ENCODE data around the gene CD160.
"Not testable (repeated sequence)": the region's sequence is repeated elsewhere in the genome, so short reads cannot be mapped to it uniquely, and the experiment has no call there.

The CD160 gene, protein sequence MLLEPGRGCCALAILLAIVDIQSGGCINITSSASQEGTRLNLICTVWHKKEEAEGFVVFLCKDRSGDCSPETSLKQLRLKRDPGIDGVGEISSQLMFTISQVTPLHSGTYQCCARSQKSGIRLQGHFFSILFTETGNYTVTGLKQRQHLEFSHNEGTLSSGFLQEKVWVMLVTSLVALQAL

DNA sequence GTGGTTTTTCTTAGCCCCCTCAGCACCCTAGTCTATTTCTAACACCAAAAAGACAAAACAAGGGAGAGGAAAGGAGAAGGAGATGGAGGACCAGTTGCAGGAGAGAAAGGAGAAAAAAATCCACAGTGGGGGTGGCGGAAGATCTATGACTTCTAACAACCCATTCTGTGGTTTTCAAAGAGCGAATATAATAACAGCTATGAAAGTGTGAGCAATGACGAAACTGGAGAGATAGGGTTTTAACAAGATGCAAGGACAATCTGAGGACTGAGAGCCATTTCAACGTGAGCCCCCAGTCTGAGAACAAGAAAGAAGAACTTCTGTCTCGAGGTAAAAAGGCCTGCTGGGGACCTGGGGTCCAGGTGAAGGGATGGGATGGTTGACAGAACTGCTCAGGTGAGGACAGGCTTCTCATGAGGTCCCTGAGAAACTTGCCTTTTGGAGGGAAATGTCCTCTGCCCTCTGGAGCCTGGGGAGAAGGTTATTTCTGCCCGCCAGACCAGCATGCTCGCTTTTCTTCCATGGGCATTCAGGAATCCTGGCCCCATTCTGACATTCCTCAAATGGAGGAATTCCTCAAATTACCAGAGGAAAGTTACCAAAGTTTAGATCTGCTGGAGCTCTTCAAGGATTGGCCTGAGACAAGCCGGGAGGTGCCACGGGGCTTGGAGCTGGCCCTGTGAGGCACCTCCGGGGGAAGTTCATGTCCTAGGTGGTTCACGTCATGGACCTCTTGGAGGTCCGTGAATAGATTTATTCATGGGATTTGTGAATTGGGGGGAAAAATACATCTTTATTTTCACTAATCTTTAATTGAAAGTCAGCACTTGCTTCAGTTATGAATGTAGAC lies at the start of gene CD160:
TSS of gene CD160 (plus strand) at position 270 of the 850 bp plus-strand sequence. CDS start 8,829 bp downstream, outside the sequence.
- no peak for DNase-seq

DNA sequence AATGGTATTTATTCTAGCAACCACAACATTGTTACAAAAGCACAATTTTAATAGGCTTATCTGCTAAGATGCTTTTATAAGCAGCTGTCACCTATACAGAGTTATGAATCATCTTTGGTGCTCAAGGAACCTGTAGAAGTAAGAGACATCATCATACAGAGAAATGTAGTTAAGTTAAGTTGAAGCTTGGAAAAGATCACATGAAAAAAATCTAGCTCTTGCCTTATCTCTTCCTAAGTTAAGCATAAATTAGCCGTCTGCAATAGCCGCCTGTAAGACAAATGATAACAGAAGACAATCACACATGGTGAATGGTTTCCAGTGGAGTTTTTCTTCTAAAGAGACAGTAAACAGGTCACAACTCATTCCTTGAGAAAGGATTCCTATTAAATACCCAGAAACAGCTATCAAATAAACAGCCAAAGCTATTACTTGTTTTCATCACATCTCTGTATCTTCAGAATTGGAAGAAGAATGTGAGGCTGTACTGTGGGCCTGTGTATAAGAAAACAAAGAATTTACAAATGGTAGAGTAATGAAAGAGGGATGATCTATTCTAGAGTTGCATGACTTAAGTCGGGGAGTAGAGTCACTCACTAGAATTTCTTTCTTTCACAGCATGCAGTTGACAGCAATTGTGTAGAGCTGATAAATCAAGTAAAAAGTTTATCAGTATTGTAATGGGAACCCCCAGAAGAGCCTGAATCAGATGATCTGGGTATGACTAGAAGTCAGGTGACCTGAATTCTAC lies 48.1 kb upstream of the CD160 start:
- DNase-seq = not testable (repeated sequence)

DNA sequence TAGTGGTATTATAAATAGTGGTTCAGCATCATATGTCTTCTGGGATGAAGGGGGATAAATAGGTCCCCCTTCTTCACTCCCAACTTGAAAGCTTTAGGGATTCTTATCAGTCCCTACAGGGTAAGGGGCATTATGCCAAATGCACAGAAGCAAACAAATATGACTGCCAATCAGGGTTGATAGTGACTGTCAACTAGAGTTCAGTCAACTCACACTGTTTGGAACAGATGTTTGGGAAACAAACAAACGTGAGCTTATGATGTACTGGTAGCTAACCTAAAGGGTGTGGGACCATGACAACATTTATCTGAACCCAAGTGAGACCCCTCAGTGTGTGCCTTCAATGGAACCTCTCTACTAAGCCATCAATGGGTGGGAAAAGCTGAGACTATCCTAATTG lies 46.1 kb upstream of the CD160 start:
- DNase-seq = not testable (repeated sequence)

DNA sequence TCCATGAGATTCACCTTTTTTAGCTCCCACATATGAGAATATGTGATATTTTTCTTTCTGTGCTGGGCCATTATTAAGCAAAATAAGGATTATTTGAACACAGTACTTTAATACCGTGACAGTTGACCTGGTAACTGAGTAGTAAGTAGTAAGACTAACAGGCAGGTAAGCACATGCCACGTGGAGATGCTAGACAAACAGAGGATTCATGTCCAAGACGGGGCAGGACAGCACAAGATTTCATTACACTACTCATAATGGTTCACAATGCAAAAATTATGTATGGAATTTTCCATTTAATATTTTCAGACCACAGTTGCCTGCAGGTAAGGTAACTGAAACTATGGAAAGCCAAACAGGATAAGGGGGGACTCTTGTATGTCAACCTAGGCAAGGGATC lies 34.4 kb upstream of the CD160 start:
- DNase-seq = not testable (repeated sequence)

DNA sequence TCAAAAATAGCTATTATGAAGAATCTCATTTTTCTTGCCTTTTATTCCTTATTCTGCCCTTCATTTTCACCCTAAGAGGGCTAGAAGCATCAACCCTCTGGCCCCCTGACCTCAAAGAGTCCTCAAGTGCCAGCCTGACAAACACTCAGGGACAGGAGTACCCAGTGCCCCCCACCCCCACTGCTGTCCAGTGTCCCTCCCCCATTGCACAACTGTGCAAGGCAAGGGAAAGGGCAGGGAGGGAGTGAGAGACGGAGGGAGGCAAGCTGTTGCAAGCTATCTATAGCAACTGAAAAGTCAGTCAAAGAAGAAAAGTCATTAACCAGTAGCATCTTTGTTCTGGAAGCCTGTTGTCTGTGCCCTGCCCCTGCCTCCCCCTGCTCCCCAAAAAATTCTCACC lies 33.2 kb upstream of the CD160 start:
- not testable (repeated sequence) for DNase-seq

GRCh38 chr1:145688328-145688727 lies 31.0 kb upstream of the CD160 start:
- no peak for DNase-seq

DNA sequence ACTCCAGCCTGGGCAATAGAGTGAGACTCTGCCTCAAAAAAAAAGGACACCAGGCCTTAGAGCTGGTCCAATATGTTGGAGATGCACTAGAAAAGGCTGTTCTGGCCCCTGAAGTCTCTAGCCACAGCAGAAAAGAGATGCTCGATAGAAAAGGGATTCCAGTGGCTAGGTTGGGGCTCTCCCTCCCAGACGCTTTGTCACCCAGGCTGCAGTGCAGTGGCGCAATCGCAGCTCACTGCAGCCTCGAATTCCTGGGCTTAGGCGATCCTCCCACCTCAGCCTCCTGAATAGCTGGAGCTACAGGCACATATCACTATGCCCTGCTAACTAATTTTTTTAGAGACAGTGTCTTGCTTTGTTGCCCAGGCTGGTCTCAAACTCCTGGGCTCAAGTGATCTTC lies 30.4 kb upstream of the CD160 start:
- DNase-seq = no peak

DNA sequence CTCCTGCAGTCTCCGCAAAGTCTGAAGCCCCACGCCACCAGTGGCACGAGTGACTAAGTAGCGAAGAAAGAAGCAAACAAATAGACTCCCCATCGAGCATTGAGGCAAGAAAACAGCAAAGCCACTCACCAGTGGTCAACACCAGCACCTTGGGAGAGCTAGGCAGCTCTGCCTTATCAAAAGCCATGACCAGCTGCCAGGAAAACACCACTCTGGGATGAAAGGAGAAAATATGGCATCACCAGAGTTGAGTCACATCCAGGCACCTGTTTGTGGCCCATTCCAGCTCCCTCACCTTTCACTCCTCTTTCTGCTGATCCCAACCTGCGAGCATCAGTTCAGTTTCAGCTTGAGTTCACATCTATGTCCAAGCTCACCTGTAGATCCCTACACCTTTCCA lies 29.4 kb upstream of the CD160 start:
- DNase-seq = no peak

GRCh38 chr1:145690587-145691558 lies 28.4 kb upstream of the CD160 start:
- DNase-seq = peak in 1 of 2 experiments; percentile 10

- DNase-seq = no peak
Observed at GRCh38 chr1:145692785-145693443, 26.4 kb upstream of the CD160 start.

DNA sequence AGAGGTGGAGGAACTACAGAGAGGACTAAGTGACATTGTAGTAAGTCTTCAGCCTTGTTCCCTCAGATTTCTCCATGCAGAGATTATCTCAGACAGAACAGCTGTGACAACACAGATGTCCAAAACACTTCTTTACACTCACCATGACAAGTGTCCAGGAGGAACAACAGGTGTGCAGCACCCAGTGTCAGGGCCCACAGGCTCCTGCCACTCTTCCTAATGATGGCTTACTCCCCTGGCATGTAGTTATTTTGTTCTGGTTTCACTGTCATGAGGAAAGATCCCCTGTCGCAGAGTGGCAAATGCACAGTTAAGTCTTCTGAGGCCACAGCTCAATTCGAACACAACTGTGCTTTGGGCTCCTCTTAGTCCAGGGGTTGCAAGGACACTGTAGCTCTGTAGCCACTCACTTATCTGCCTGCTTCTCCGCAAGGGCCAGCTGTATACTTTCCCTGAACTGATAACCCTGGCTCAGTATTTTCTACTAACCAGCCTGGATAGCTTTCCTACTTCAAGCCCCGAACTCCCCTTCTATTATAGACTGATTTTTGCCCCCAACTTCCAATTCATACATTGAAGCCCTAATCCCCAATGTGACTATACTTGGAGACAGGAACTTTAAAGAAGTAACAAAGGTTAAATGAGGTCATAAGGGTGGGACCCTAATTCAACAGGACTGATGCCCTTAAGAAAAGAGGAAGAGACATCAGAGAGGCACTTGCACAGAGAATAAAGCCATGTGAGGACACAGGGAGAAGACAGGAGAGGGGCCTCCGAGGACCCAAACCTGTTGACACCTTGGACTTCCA lies 23.3 kb upstream of the CD160 start:
- peak; percentile 27 to 44 for DNase-seq

- no peak for DNase-seq
Observed at GRCh38 chr1:145696630-145696960, 22.7 kb upstream of the CD160 start.

DNA sequence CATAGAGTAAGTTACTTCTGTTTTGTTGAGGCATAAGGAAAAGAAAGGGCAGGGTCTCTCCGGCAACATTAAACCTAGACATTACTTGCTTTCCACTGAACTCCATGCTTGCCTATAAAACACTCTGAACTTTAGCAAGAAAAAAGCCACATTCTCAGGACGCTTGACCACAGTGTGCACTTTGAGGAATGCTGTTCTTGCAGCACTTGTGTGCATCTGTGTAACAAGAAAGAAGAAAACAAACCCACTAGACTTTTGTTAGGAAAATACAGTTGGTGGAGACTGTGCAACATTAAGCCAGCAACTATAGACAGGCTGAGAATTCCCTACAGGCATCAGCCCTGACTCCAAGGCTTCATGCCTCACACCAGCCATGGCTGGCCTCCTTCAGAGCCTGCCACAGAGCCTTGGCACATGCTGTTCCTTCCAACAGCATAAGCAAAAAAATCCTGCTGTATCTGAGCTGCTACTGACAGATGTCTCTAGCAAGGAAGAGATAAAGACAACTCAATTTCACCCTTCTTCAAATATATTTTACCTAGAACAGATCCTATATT lies 17.9 kb upstream of the CD160 start:
- no peak for DNase-seq

DNA sequence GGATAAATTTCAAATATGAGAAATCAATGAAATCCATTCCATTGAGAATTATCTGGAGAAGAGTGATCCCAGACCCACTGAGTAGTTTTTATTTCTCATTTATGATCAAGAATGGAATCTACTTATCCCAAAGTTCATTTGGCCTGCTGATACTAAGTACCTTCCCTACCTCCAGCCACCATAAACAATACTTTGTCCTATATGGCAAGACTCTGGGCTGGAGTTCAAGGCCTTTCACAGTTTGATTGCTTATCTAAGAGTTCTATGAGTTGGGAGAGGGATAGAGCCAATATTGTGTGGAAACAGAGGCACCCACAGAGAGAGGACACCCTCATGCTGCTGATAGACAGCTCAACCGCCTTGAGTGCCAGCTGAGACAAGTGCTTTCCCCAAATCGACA lies 17.2 kb upstream of the CD160 start:
- no peak for DNase-seq

GRCh38 chr1:145702826-145703225 lies 16.5 kb upstream of the CD160 start:
- no peak for DNase-seq

DNA sequence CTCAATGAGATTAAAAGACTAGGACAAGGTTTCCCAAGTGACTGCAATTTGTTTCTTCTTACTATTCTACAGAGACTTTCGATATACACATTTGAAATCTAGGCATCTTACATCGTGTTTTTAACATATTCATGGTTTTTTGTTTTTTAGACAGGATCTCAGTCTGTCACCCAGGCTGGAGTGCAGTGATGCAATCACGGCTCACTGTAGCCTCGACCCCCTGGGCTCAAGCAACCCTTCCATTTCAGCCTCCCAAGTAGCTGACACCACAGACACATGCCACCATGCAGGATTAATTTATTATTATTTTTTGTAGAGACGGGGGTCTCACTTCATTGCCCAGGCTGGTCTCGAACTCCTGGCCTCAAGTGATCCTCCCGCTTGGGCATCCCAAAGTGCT lies 13.7 kb upstream of the CD160 start:
- DNase-seq = no peak

- no peak for DNase-seq
Observed at GRCh38 chr1:145706086-145706664, 13.1 kb upstream of the CD160 start.

- DNase-seq = no peak
Observed at GRCh38 chr1:145707183-145707867, 12.0 kb upstream of the CD160 start, which contains the start of gene PDZK1. PDZK1 (minus strand) TSS chr1:145707368; CDS start chr1:145688021, 19,347 bp downstream.

DNA sequence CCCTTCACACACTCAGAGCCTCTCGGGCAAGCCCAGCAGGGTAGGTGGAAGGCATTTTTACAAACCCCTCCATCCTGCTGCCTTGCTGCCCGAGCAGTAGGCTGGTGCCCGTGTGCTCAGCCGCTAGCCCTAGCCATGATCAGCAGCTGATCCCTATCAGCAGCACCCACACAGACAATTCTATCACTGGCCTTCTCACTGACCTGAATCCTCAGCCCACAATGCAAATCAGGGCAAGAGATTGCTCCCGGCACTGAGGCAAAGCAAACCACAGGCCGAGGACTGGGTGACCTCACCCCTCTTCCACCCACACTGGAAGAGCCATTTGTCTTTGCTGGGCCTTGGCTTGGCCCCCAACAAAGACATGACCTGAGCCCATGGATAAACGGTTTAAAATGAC lies 11.2 kb upstream of the CD160 start:
- DNase-seq = no peak
